Measurements from ENCODE around the gene NEK3. TPM values are rescaled to one million over a fixed set of nuclear protein-coding genes. Genes with fewer than 3 reads are reported as not detected.

Gene NEK3
- total and polyA plus RNA-seq, 8 donors: 2.3 to 171 (median 19.6) TPM

DNA sequence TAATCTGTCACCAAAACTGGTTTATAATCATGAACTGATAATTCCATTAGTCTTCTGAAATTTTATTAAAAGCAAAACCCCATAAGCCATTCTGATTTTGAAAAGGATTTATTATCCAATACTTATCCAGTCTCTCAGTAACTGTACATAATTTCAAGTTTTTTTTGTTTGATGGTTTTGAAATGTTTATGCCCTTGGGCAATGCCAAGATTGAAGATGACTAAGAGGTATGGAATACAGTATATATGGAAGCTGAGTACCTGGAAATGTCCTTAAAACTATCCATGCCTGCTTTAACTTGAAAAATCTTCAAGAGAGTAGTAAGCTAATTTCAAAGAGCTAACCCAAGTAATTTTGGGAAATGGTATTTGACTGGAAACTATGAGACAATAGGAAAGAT lies 28.8 kb downstream of the NEK3 start:
- Histone ChIP-seq H3K27me3 (no peaks in the 10 kb centered on the region), H3K4me1 (peaks cover 6 to 26% (median 21%) of the 10 kb centered on the region in 4 donors), H3K27ac (no peak overlapping the region), H3K4me3 (no peak overlapping the region), H3K36me3 (peaks cover 12 to 48% (median 45%) of the 10 kb centered on the region in 4 donors), H3K9me3 (no peaks in the 10 kb centered on the region)
- no peak for DNase-seq
- TF ChIP-seq EP300 (IDR thresholded peaks at IDR 0.05): no peak
- no peak for TF ChIP-seq CTCF (IDR thresholded peaks at IDR 0.05)
- no peak for TF ChIP-seq POLR2AphosphoS5 (IDR thresholded peaks at IDR 0.05)
- TF ChIP-seq POLR2A (IDR thresholded peaks at IDR 0.05): no peak
- intact Hi-C loops (cut with DNase I; ENCODE audit: low total_unique reads): no loop called here

DNA sequence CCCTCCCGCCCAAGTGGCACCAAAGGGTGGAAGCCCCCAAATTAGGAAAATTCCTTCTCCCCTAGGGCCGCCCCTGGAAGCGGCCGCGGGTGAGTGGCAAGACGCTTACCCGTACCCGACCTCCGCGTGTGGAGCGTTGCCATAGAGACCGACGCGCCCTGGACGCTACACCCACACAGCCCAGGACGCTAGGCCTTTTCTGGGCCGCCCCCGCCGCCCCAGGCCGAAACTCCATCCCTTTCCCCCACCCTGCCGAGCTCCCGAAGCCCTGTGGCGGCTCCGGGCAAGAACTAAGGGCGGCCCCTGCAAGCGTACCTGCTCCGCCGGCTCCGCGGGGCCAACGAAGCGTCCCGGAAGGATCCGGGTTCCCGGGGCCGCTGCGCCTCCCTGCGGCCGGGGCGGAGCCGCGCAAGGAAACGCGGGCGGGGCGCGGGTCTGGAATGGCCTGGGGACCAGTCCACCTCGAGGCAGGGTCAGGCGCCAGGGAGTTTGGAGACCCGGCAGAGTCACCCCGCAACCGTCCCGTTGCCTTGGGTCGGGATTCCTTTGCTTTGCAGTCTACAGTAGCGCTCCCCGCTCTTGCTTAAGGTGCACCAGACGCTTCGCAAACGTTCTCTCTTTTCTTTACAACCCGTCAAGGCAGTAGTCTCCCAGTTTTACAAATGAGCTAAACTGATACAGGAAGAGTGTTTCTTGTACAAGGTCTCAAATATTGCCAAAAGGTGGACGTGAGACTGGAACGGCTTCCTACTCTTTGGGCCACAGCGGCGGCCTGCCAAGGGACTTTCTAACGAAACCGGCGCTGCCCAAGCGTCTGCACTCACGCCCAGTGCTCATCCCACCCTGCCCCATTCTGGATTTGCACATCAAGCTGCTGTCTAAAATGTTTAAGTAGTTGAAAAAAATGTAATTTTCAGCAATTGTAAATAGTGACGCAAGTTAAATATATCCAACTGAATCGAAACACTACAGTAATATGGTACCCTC lies 30.4 kb downstream of the NEK3 start, which contains the start of gene NEK5:
NEK5 (minus strand) TSS at position 360 of the 987 bp plus-strand sequence. CDS start 1,591 bp downstream, outside the sequence.
- Histone ChIP-seq H3K9me3 (no peaks in the 10 kb centered on the region), H3K27ac (peak within 1 kb of the TSS in 3 of 5 donors; percentile 44 to 51 (median 48)), H3K4me1 (peaks cover 6 to 26% (median 21%) of the 10 kb centered on the region in 4 donors), H3K27me3 (no peaks in the 10 kb centered on the region), H3K4me3 (peak within 1 kb of the TSS; percentile 62 to 78 (median 64)), H3K36me3 (peaks cover 7 to 31% (median 29%) of the 10 kb centered on the region in 4 donors)
- WGBS, 5 donors: 11 to 20% (median 13%) methylated on average over 42 to 71 of the region's 71 CpGs
- TF ChIP-seq POLR2A (IDR thresholded peaks at IDR 0.05) (no peak), CTCF (IDR thresholded peaks at IDR 0.05) (peak in 5 of 7 experiments; percentile 65 to 76 (median 71)), POLR2AphosphoS5 (IDR thresholded peaks at IDR 0.05) (no peak), EP300 (IDR thresholded peaks at IDR 0.05) (no peak)
- intact Hi-C loops (cut with DNase I; ENCODE audit: low total_unique reads): loop anchor here (10.0 kb wide), 4 partner anchors 124 to 314 kb away; no protein-coding TSS in a partner anchor
- DNase-seq: peak; percentile 72 to 89

GRCh38 chr13:52127783-52128702 lies 31.4 kb downstream of the NEK3 start:
- H3K27me3 ChIP-seq: no peaks in the 10 kb centered on the region
- H3K27ac ChIP-seq: peak overlapping the region in 3 of 5 donors; percentile 44 to 51 (median 48)
- DNase-seq: peak; percentile 67 to 91
- peaks cover 6 to 26% (median 21%) of the 10 kb centered on the region in 4 donors for H3K4me1 ChIP-seq
- peak in 5 of 7 experiments; percentile 48 to 86 (median 82) for TF ChIP-seq CTCF (IDR thresholded peaks at IDR 0.05)
- TF ChIP-seq POLR2A (IDR thresholded peaks at IDR 0.05): no peak
- TF ChIP-seq POLR2AphosphoS5 (IDR thresholded peaks at IDR 0.05): no peak
- no peak for TF ChIP-seq EP300 (IDR thresholded peaks at IDR 0.05)
- no peaks in the 10 kb centered on the region for H3K9me3 ChIP-seq
- WGBS, 5 donors: 1% methylated on average over 33 of the region's 33 CpGs
- intact Hi-C loops (cut with DNase I; ENCODE audit: low total_unique reads): loop anchor here (10.0 kb wide), 4 partner anchors 123 to 313 kb away; no protein-coding TSS in a partner anchor
- H3K4me3 ChIP-seq: peak overlapping the region; percentile 62 to 78 (median 64)
- H3K36me3 ChIP-seq: peaks cover 7 to 22% (median 19%) of the 10 kb centered on the region in 4 donors

Data from stomach (tissue), 9 donors.